Astrocyte (in vitro differentiated cells and primary cell): Measurements from ENCODE around the gene NOS1.

Experiments used
- CTCF ChIP-seq: IDR thresholded peaks from 2 replicates; pipeline ENCODE4 v1.5.1; 2011; ENCODE audit warnings: low read depth, mild to moderate bottlenecking, inconsistent platforms, low read length, moderate library complexity; ENCODE audit not compliant: insufficient read depth
- EZH2 ChIP-seq: IDR thresholded peaks from 2 replicates; pipeline ENCODE4 v1.6.1; 2012; ENCODE audit warnings: mild to moderate bottlenecking, low read length, inconsistent platforms; ENCODE audit not compliant: insufficient read depth

DNA sequence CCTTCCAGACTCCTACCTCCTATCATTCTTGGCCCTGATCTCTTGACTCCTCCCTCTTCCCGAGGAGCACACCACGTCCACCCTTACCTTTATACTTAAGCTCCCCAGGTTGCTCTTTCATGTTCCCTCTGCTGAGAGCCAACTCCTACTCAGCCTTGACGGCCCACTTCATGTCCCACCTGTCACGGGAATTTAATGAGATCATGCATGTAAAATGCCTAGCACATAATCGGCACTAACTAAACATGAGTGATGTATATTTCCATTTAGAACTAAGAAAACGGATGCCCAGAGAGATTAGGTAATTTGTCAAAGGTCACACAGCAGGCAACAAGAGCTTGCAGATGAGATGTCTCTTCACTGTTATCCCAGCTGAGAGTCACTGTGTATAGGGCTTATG lies 45.1 kb downstream of the NOS1 start:
- TF ChIP-seq CTCF (no peak), EZH2 (no peak)
